Mammary epithelial cell (primary cell): Measurements from ENCODE around the gene LAMA4.

Source experiments
- EZH2 ChIP-seq: IDR thresholded peaks from 2 replicates; pipeline ENCODE4 v1.6.1; 2012; ENCODE audit warnings: low read length, inconsistent platforms, borderline replicate concordance
- TF ChIP-seq, protein P1 (sequence below), 2 donors: IDR thresholded peaks in 1 of 2; conservative IDR thresholded peaks in 1 of 2; 2 replicates each; pipeline ENCODE4 v1.5.1; 2011 to 2012; ENCODE audit warnings: inconsistent platforms in 2 of 2, low read length in 2 of 2, mild to moderate bottlenecking in 2 of 2, control low read depth in 1 of 2, low read depth in 1 of 2; ENCODE audit not compliant: insufficient read depth in 1 of 2; ENCODE audit errors: extremely low read depth in 1 of 2

DNA sequence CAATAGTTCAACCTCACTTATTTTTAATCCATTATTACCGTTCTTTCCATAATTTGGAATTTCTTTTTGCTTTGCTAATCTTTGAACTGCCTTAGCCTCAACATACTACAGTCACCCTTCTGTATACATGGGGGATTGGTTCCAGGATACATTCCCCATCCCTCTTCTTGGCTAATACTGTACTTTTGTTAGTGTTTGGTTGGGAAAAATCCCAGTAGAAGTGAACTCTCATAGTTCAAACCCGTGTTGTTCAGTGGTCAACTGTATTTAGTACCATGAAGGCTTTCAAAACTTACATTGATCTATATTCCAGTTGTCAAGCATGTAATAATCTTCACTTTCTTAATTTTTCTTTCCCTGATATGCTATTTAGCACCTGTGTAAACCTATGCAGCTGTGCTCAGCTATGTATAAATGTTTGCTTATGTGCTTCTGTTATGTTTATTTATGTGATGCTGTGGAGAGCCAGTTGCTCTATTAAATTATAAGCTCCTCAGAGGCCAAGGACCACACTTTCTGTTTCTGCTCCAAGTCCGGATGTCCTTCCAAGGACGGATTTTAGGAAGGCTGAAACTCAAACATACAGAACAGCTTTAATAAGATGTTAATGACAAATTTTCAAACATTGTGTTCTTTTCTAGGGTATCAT lies 33.3 kb upstream of the LAMA4 start:
- TF ChIP-seq, protein P1, sequence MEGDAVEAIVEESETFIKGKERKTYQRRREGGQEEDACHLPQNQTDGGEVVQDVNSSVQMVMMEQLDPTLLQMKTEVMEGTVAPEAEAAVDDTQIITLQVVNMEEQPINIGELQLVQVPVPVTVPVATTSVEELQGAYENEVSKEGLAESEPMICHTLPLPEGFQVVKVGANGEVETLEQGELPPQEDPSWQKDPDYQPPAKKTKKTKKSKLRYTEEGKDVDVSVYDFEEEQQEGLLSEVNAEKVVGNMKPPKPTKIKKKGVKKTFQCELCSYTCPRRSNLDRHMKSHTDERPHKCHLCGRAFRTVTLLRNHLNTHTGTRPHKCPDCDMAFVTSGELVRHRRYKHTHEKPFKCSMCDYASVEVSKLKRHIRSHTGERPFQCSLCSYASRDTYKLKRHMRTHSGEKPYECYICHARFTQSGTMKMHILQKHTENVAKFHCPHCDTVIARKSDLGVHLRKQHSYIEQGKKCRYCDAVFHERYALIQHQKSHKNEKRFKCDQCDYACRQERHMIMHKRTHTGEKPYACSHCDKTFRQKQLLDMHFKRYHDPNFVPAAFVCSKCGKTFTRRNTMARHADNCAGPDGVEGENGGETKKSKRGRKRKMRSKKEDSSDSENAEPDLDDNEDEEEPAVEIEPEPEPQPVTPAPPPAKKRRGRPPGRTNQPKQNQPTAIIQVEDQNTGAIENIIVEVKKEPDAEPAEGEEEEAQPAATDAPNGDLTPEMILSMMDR (conservative IDR thresholded peaks at IDR 0.05 in 1 of 2, IDR thresholded peaks at IDR 0.05 in 1 of 2; ENCODE audit: extremely low read depth in 1 of 2, insufficient read depth in 1 of 2, low read depth in 1 of 2, low read length in 2 of 2), result no peak
- no peak for TF ChIP-seq EZH2
